Lung (tissue), 12 donors: ENCODE data around the gene DMBX1. TPM values are rescaled to one million over a fixed set of nuclear protein-coding genes. Genes with fewer than 3 reads are reported as not detected.

Source experiments
- ATAC-seq: fragments of 200-7000 bp; cut with Tn5 transposase; one replicate; pipeline ENCODE4 v1.9.1; 2020; ENCODE audit warnings: moderate number of reproducible peaks; ENCODE audit not compliant: insufficient read depth, low FRiP score
- DNase-seq, 3 donors: peaks; one replicate each; pipeline ENCODE4 v3.0.0-alpha.2; 2013 to 2017
- H3K27ac ChIP-seq, 2 donors: one replicate each; pipeline ENCODE4 v1.5.1; 2013; ENCODE audit warnings: mild to moderate bottlenecking in 2 of 2, moderate library complexity in 2 of 2, control low read depth in 1 of 2, inconsistent platforms in 1 of 2, low read depth in 1 of 2, low read length in 1 of 2
- H3K27me3 ChIP-seq, 3 donors: one replicate each; pipeline ENCODE4 v1.5.1; 2013; ENCODE audit warnings: low read length in 2 of 3; ENCODE audit not compliant: control insufficient read depth in 3 of 3, insufficient read depth in 3 of 3
- H3K36me3 ChIP-seq, 4 donors: one replicate each; pipeline ENCODE4 v1.5.1; 2013; ENCODE audit warnings: low read length in 4 of 4, mild to moderate bottlenecking in 1 of 4, moderate library complexity in 1 of 4; ENCODE audit not compliant: control insufficient read depth in 4 of 4, insufficient read depth in 4 of 4
- H3K4me1 ChIP-seq, 5 donors: one replicate each; pipeline ENCODE4 v1.5.1; 2013; ENCODE audit warnings: low read length in 5 of 5, mild to moderate bottlenecking in 2 of 5, moderate library complexity in 1 of 5; ENCODE audit not compliant: control insufficient read depth in 5 of 5, insufficient read depth in 5 of 5
- H3K4me3 ChIP-seq: one replicate; pipeline ENCODE4 v1.5.1; 2013; ENCODE audit warnings: mild to moderate bottlenecking, control low read depth, moderate library complexity
- H3K9ac ChIP-seq, 2 donors: one replicate each; pipeline ENCODE4 v1.5.1; 2013; ENCODE audit warnings: low read length in 2 of 2, control low read depth in 1 of 2; ENCODE audit not compliant: insufficient read depth in 1 of 2
- H3K9me3 ChIP-seq, 4 donors: one replicate each; pipeline ENCODE4 v1.5.1; 2013; ENCODE audit warnings: low read length in 3 of 4, mild to moderate bottlenecking in 1 of 4, moderate library complexity in 1 of 4; ENCODE audit not compliant: control insufficient read depth in 4 of 4, insufficient read depth in 3 of 4
- CTCF ChIP-seq: IDR thresholded peaks from 2 replicates; pipeline ENCODE4 v1.5.1; 2012; ENCODE audit warnings: mild to moderate bottlenecking; ENCODE audit errors: control extremely low read depth, extremely low read depth
- WGBS, 2 donors: extraction: QIAGEN DNeasy Blood & Tissue Kit; methylation state at CpG; one replicate each; pipeline ENCODE4 v1.1.7; 2013; 5-methylcytosine and 5-hydroxymethylcytosine counted together
- polyA plus RNA-seq, 2 donors: library from polyadenylated mRNA; stranded (reverse); fragments of 200-250 nt; gene quantifications; one replicate each; pipeline ENCODE4 v1.2.1, GENCODE V29; 2013
- total RNA-seq, 2 donors: library from RNA; depleted of rRNA in 1 of 2; stranded (reverse); fragments of >200 nt in 1 of 2; gene quantifications; one replicate each; pipeline ENCODE4 v1.2.1, GENCODE V29; 2014 to 2021
- donor health status: control.
- donor health status: control.
- donor health status: Bipolar disorder and iron deficiency.
- donor health status: healthy.
- donor health status: DM: yes; HTN: yes; CAD: no.

Gene DMBX1
- total and polyA plus RNA-seq, 4 donors = 0.01 to 0.09 TPM; not detected in 2

GRCh38 chr1:46453449-46453848 is 36.2 kb upstream of the DMBX1 start:
- no peak for ATAC-seq
- Histone ChIP-seq H3K9me3 (peaks cover 0 to 2% (median 0%) of the 10 kb centered on the region in 4 donors), H3K4me3 (no peak overlapping the region), H3K27ac (no peak overlapping the region), H3K9ac (no peak overlapping the region), H3K27me3 (peaks cover 0 to 64% (median 32%) of the 10 kb centered on the region in 3 donors), H3K4me1 (peaks cover 0 to 2% (median 0%) of the 10 kb centered on the region in 5 donors), H3K36me3 (no peaks in the 10 kb centered on the region)
- no peak for TF ChIP-seq CTCF
- 60 to 61% methylated on average over 4 of the region's 4 CpGs for WGBS, 2 donors
- no peak for DNase-seq

- WGBS, 2 donors = 90 to 92% methylated on average over 27 of the region's 27 CpGs
These were observed 33.7 kb upstream of the DMBX1 start for GRCh38 chr1:46455951-46456350.

GRCh38 chr1:46456411-46456963 is 33.1 kb upstream of the DMBX1 start:
- Histone ChIP-seq H3K9ac (no peak overlapping the region), H3K27ac (no peak overlapping the region), H3K9me3 (no peaks in the 10 kb centered on the region), H3K4me1 (no peaks in the 10 kb centered on the region), H3K36me3 (no peaks in the 10 kb centered on the region), H3K27me3 (peaks cover 0 to 51% (median 16%) of the 10 kb centered on the region in 3 donors), H3K4me3 (no peak overlapping the region)
- 67 to 74% methylated on average over 5 of the region's 5 CpGs for WGBS, 2 donors
- ATAC-seq (no peak), DNase-seq (peak; percentile 30 to 40 (median 32))
- no peak for TF ChIP-seq CTCF

More at GRCh38 chr1:46455951-46456350, 33.7 kb upstream of the DMBX1 start:
- Histone ChIP-seq H3K36me3 (no peaks in the 10 kb centered on the region), H3K9ac (no peak overlapping the region), H3K4me3 (no peak overlapping the region), H3K4me1 (no peaks in the 10 kb centered on the region), H3K27ac (no peak overlapping the region), H3K9me3 (no peaks in the 10 kb centered on the region), H3K27me3 (peaks cover 0 to 51% (median 18%) of the 10 kb centered on the region in 3 donors)
- ATAC-seq (no peak), DNase-seq (no peak)
- TF ChIP-seq CTCF = no peak

- DNase-seq (no peak), ATAC-seq (no peak)
- Histone ChIP-seq H3K36me3 (no peaks in the 10 kb centered on the region), H3K27ac (no peak overlapping the region), H3K9ac (no peak overlapping the region), H3K27me3 (peaks cover 0 to 48% (median 19%) of the 10 kb centered on the region in 3 donors), H3K9me3 (no peaks in the 10 kb centered on the region), H3K4me3 (no peak overlapping the region), H3K4me1 (no peaks in the 10 kb centered on the region)
- 87 to 89% methylated on average over 6 of the region's 6 CpGs for WGBS, 2 donors
- no peak for TF ChIP-seq CTCF
These were observed 32.5 kb upstream of the DMBX1 start for GRCh38 chr1:46457178-46457577.
